Measurements from ENCODE around the gene ZBTB43.

Gene ZBTB43

DNA sequence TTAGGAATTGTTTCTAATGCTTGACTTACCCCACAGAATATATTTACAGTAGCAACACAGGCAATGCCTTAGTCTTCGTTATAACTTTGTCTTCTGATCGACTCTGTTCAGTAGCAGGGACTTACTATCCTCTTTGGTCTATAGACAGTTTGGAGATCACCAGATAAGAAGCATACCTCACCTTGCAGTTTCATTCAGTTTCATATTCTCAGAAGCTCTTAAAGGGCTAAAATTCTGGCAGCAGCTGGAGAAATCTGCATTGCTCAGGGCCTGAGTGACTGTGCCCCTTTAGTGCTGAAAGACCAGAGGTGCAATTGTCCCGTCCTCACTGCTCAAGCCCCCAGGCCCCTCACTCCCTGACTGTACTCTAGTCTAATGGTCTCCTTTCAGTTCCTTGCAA is 26.0 kb downstream of the ZBTB43 start:
- no peak for DNase-seq (ENCODE audit: low spot score)

DNA sequence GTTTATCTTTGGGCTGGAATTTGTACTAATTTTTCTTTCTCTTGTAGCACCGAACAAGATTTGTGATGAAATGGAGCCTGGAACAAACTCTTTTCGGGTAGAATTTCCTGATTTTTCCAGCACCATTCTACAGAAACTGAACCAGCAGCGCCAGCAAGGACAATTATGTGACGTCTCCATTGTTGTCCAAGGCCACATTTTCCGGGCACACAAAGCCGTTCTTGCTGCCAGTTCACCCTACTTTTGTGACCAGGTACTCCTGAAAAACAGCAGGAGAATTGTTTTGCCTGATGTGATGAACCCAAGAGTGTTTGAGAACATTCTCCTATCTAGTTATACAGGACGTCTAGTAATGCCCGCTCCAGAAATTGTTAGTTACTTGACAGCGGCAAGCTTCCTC is 27.6 kb downstream of the ZBTB43 start:
- no peak for DNase-seq (ENCODE audit: low spot score)

- DNase-seq (ENCODE audit: low spot score) = no peak
These were observed 28.2 kb downstream of the ZBTB43 start for GRCh38 chr9:126833020-126833419.

- peak; percentile 76 for DNase-seq (ENCODE audit: low spot score)
These were observed 29.0 kb downstream of the ZBTB43 start for GRCh38 chr9:126833710-126834345.

GRCh38 chr9:126834672-126835071 is 29.8 kb downstream of the ZBTB43 start:
- no peak for DNase-seq (ENCODE audit: low spot score)

DNA sequence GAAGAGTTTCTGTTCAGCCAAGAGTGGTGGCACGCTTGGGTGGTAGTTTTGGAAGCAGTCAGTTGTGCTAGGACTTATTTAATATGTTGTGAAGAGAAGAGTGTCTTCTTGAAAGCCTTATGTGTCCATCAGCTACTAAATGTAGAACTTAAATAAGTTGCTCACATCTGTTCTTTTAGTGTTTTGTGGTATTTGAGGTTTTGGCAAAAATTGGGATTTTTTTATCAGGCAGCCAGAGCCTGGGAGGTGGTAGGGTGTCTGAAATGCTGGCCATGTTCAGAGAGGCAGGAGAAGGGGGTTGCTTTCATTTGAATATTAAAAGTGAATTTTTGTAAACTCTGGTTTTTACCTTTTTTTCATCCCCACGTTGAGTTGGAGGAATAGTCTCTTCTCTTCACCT is 31.4 kb downstream of the ZBTB43 start:
- DNase-seq (ENCODE audit: low spot score) = no peak

- no peak for DNase-seq (ENCODE audit: low spot score)
These were observed 33.4 kb downstream of the ZBTB43 start for GRCh38 chr9:126838055-126838811.

DNA sequence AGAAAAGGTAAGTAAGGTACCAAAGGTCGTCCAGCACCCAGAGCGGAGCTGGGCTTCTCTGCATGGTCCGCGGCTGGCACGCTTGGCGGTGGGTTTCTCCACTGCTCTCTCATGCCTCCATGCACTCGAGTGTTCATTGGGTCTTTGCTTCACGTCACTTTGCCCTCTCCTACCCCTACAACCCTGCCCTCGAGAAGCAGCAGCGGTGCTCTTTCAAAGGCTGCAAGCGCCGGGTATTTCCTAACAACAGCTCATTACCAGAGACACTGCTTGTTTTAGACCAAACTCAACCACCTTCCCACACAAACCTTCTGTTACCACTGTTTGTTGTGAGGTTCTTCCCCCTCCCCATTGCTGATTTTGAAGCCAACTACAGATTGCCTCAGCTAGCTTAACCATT is 34.1 kb downstream of the ZBTB43 start:
- DNase-seq (ENCODE audit: low spot score) = no peak

DNA sequence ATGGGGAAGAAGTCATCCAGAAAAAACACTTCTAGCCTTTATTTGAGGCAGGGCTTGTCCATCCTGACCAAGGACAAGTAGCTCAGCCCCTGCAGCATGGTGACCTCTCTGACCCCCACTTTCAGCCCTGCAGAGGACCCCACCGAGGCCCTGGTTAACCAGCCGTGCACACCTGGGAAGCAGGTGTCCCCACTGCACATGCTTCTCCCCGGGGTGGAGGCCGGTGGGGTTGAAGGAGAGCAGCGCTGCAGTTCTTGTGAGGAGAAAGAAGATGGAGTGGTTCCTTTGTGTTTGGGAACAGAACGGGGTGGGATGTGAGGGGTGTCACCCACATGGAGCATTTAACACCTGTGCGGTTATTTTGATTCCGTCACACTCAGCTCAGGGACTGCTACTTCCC is 34.5 kb downstream of the ZBTB43 start:
- no peak for DNase-seq (ENCODE audit: low spot score)

DNA sequence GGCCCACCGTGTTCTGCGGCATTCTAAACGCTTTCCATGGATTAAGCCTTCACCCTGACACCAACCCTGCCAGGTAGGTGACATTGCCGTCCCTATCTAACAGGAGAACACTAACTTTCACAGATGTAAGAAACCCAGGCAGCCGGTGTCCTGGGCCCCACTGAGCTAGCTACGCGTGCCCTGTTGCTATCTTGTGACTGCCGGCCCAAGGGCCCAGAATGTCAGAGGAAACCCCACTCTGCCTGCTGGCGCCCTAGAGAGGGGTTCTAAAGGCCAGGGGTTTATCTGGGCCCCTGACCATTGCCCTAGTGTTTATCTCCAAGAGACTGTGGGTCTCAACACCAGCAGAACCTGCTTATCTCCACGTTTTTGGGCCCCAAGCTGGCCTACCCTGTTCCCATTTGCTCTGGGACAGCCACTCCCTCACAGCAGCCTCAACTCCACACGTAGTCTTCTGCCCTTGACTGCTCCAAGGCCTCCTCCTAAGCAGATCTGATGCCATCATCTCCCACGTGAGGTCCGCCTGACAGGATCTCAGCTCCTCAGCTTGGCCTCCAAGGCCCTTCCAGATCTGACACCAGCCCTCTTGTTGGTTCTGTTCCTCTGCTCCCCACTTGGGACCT is 37.5 kb downstream of the ZBTB43 start:
- no peak for DNase-seq (ENCODE audit: low spot score)

- DNase-seq (ENCODE audit: low spot score) = no peak
These were observed 38.3 kb downstream of the ZBTB43 start for GRCh38 chr9:126842977-126843799.

DNA sequence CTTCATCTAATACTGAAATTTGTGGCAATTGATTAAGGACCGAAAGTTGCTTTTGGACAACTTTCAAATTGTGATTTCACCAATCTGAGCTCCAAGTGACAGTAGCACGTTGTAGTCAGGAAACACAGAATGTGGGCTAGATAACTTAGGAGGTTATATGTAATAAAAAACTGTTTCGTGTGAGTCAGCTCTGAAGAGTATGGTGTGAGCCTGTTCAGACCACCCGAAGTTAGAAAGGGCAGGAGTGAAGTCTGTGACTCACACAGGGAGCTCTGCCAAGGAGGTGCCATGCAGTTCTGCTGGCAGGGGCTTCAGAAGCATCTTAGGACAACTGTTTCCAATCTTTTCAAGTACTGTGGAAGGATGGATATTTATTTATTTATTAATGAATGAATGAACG is 39.2 kb downstream of the ZBTB43 start:
- no peak for DNase-seq (ENCODE audit: low spot score)

- no peak for DNase-seq (ENCODE audit: low spot score)
These were observed 42.2 kb downstream of the ZBTB43 start for GRCh38 chr9:126847051-126847450.

DNA sequence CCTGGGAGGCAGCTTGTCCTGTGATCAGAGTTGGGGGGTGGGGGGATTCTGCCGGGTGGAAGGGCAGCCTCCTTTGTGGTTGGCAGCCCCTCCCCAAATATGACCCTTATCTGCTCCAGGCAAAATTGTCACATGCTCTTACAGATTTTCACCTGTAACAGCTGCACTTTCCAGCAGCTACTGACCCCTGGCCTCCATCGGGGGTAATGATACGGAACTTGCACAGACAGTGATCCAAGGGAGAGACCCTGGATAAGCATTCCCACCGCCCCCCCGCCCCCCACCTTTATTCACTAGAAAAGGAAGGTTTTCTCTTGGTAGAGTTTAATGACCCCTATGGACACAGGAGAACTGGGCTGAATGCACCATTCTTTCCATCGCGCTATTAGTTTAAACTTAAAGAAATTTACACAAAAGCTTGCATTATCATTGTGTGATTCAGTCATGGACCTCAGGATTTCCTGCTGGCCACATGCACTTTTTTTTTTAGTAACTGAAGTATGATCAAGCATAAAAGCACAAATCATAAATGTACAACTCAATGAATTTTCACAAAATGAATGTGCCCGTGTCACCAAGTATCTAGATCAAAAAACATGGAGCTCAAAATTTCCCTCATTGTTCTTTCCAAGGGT is 44.9 kb downstream of the ZBTB43 start:
- DNase-seq (ENCODE audit: low spot score) = no peak

GRCh38 chr9:126851286-126851880 is 46.5 kb downstream of the ZBTB43 start:
- DNase-seq (ENCODE audit: low spot score) = no peak

GRCh38 chr9:126852086-126852688 is 47.3 kb downstream of the ZBTB43 start:
- no peak for DNase-seq (ENCODE audit: low spot score)

DNA sequence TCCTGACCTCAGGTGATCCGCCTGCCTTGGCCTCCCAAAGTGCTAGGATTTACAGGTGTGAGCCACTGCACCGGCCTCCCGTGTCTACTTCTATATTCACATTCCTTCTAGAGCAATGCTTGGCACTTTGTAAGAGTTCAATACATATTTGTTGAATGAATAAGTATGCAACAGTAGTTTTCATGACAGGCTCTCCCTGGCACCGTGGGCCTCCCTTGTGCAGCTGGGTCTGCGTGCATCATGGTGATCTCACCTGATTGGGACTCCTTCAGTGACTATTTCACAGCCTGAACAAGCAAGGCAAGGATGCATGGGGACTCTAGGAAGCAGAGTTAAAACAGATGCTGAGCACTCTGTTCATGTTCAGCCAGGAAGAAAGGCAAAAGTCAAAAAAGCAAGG is 48.8 kb downstream of the ZBTB43 start:
- no peak for DNase-seq (ENCODE audit: low spot score)

DNA sequence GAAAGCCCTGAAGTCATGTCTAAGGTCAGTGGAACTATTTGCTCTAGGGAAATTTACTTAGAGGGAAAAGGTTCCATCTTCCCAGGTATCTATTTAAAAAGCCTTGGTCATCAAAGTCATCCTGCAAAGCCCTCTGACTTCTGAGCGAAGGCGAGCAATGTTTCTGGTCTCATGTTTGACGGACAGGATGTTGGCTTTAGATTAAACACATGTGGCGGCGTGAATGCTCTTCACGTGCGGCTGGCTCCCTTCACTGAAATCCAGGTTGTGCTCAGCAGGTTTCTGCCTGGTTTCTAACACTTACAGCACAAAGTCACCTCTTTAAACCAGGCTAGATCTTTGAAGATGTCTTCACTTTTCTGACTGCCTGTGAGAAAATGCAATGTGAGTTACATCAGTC is 49.9 kb downstream of the ZBTB43 start:
- no peak for DNase-seq (ENCODE audit: low spot score)

GRCh38 chr9:126856326-126856877 is 51.6 kb downstream of the ZBTB43 start:
- DNase-seq (ENCODE audit: low spot score) = no peak

DNA sequence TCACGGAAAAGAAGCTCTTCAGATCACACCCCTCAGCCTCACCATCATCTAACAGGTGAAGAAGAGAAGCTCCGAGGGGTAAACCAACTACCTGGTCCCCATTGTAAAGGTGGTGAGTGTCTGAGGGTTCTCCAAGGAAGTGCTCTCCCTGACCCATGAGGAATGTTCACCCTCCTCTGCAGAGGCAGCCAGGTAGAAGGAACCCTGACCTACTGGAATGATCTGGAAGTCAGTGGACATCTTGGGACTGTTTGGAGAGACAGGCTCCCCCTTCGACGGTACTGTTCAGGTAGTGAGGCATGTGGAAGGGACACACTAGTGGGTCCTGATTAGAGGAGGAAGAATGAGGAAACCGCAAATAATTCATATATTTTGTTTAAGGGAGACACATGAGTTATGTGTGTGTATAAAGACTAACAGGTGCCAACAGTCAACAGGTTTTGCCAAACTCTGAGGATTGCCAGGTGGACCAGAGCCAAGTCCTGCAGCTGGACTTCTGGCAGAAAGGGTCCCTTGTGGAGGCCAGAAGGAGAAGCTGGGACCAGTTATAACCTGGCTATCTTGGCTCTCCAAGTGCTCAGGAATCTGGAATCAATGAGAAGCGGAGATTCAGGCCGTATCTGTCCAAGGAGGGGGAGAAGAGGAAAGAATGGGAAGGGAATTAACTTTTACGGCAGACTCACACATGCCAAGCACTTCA is 52.6 kb downstream of the ZBTB43 start:
- no peak for DNase-seq (ENCODE audit: low spot score)
